ENCODE results near the gene RELT.

Gene RELT

DNA sequence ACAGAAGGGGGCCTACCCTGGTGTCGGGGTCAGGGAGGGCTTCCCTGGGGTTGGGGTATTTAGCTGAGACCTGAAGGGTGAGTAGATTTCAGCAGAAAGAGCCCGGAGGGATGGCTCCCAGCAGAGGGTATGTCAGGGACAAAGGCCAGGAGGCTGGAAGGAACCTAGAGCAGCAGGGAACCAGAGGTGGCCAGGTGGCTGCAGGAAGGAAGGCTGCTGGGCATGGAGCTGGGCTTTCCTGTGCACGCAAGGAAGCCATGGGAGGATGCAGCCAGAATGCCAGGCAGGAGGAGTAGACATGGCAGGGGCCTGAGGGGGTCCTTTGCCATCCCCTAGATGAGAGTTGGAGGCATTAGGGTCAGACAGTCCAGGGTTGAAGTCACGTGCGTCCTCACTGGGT is 27.4 kb upstream of the RELT start:
- DNase-seq (ENCODE audit: low spot score), result no peak

DNA sequence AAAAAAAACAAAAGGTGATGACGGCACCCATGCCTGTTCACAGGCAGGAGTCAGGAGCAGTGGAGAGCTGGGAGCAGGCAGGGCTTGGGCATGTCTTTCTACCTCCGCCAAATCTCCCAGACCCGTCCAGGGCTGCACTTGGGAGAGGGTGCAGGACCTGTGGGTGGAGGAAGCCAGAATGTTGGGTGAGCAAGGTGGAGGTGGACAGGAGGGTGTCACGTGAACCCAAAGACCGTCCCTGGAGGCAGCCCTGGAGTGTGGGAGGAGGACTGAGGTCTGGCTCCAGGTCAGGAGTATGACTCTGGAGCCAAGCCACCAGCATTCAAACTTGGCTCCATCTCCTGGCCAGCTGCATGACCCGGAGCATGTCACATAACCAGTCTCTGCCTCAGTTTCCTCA is 26.6 kb upstream of the RELT start:
- DNase-seq (ENCODE audit: low spot score), result no peak

DNA sequence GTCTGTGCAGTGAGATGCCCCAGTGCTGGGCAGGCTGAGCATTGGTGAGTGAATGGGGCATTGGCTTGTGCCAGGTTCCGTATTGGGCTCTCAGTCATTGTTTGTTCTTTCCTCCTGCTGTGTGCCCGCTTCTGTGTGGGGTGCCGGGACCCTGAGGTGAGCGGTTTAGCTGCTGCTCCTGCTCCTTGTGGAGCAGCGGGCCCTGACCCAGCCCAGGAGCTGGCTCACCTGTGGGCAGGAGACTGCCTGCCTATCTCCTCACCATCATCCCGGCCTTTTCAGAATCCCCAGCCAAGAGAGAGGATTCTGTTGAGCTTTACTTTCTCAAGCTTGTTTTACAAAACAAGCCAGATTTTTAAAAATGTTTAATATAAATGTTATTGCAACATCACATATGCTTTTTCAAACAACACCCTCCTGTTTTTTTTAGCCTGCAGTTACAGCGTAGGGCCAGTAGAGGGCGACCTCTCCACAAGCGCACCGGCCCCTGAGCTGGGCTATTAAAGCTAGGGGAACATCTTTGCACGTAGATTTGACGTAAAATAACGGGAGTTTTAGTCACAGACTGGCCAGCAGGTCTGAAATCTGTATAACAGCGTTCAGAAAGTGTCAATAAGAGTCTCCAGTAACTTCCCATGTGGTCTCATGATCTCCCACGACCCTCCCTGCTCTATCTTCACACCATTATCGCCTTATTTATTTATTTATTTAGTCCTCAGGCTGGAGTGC is 25.1 kb upstream of the RELT start:
- DNase-seq (ENCODE audit: low spot score), result peak; percentile 86

DNA sequence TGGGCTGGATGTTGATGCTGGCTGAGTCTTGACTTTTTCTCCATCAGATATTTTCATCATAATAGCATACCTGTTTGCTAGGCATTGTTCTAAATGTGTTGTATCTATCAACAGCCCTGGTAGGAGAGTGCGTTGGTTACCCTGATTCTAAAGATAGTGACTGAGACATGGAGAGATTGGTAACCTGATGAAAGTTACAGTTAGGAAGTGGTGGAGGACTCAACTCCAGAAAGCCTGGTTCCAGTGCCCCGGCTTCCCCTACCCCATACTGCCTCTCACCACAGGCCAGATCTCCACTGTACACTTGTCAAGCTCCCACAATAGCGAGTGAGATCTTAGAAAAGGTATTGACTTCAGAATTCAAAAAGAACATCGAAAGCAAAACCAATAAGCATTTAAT is 22.8 kb upstream of the RELT start:
- no peak for DNase-seq (ENCODE audit: low spot score)

DNA sequence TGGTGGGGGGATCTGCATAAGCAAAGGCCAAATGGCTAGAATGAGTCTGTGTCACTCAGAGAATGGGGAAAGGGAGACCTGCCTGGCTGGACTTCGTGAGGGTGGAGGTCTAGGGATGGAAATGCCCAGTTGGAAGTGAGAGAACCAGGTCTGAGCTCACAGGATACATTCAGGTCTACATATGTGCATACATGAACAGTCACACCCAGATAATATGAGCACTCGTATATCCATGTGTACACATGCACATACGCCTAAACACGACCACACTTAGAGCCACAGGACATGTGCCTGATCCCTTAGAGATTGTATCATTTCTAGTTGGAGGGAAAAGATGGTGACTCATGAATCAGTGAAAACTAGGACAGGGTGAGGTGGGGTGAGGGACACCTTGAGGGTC is 21.1 kb upstream of the RELT start:
- no peak for DNase-seq (ENCODE audit: low spot score)

DNA sequence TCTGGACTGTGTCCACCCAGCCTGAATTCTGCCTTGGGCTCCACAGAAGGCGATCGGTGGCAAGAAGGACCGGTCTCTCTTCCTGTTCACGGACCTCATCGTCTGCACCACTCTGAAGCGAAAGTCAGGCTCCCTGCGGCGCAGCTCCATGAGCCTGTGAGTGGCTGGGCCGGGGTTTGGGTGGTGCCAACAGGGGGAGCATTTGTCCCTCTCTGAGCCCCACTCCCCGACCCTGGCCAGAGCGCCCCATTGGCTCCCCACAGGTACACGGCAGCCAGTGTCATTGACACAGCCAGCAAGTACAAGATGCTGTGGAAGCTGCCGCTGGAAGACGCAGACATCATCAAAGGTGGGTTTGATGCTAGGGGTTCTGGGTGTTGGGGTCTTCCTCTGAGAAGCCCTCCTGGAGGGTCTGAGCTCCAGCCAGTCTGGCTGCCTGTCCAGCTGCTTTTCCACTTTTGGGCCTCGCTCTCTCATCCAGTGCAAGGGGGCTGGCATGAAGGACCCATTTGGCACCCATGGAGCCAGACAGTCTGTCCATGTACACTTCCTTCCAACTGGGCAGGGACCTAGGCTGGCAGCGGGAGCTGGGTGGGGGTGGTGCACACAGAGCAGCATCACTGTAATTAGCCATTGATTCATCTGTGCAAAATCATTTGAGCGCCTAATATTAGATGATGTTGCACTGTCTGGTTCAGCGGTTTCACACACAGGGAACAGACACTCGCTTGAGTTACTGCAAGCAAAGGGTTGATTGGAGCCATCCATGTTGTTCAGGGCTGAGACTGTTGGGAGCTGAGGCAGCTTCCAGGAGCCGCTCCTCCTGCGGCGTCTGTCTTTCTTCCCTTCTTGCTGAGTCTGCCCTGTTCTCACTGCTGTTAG is 19.0 kb upstream of the RELT start:
- no peak for DNase-seq (ENCODE audit: low spot score)

DNA sequence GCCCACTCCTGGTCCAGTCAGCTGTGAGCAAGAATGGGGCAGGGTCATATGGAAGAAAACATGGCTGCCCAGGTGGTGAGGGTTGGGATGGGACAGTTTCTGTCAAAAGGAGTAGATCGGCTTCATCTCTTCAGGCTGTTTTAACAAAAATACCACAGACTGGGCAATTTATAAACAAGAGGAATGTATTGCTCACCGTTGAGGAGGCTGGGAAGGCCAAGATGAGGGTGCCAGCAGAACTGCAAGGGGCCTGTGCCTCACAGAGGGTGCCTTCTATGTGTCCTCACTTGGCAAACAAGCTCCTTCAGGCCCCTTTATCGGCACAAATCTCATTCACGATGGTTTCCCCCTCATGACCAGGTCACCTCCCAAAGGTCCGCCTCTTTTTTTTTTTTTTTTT is 18.1 kb upstream of the RELT start:
- DNase-seq (ENCODE audit: low spot score), result no peak

DNA sequence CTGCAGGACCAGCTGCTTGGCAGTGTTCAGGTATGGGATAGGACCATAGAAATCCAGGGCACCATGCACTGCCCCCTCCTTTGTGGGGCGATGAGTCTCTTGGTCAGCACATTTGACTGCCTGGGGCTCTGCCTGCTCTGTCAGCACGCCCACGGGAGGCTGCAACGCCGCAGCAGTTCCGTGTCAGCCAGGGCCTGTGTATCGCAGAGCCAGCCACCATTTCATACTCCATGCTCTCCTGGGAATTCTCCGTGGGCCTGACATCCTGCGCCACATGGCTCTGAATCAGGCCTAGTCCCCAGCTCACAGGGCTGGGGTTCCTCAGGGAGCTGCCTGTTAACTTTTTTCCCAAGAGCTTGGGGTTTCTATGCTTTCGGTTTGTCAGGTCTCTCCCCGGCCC is 16.9 kb upstream of the RELT start:
- no peak for DNase-seq (ENCODE audit: low spot score)

DNA sequence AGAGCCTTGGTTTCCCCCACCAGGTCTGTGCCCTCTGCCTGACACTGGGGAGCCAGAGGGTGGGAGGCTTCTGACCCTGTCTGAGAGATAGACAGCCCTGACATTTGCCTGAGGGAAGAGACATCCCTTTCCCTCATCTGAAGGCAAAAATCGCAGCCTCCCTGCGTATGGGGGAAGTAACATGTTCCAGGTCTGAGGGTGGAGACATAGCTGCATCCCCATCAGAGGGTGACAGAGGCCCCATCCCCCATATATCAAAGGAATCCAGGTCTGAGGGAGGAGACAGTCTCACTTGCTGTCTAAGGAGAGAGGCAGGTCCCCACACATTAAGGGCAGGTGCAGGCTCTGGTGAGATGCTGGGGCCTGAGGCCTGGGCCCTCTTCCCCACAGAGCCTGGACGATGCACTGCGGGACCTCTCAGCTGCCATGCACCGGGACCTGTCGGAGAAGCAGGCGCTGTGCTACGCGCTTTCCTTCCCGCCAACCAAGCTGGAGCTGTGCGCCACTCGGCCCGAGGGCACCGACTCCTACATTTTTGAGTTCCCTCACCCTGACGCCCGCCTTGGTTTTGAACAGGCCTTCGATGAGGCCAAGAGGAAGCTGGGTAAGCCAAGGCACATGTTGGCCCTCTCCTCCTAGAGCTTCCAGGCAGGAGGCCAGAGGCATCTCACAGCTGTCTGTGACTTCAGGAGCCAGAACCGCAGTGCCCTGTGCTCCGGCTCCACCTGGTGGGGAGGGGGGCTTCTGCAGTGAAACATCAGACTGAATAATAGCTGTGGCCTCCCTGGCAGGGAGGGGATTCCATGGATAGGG is 16.1 kb upstream of the RELT start:
- peak; percentile 44 for DNase-seq (ENCODE audit: low spot score)

DNA sequence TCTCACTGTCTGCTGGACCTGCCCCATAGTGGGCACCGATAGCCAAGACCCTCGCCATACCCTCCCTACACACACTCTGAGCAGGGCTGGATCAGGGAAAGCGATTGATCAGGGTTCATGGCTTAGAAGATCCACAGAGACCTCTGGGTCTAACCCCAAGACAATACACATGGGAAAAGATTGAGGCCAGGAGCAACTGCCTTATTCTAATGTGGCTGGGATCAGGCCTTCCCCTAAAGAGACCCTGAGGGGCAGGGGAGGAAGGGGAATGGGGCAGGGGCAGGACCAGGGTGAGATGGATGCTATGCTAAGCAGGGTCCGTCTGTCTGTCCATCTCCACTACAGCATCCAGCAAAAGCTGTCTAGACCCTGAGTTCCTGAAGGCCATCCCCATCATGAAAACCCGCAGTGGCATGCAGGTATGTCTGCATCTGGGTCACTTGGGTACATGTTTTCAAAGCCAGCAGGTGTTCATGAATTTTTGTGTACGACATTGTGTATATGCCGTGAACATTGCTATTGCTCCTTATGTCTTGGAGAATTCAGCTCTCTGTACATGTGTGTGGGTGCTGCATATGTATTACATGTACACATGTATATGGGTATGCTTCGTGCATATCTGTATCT is 15.3 kb upstream of the RELT start:
- no peak for DNase-seq (ENCODE audit: low spot score)

DNA sequence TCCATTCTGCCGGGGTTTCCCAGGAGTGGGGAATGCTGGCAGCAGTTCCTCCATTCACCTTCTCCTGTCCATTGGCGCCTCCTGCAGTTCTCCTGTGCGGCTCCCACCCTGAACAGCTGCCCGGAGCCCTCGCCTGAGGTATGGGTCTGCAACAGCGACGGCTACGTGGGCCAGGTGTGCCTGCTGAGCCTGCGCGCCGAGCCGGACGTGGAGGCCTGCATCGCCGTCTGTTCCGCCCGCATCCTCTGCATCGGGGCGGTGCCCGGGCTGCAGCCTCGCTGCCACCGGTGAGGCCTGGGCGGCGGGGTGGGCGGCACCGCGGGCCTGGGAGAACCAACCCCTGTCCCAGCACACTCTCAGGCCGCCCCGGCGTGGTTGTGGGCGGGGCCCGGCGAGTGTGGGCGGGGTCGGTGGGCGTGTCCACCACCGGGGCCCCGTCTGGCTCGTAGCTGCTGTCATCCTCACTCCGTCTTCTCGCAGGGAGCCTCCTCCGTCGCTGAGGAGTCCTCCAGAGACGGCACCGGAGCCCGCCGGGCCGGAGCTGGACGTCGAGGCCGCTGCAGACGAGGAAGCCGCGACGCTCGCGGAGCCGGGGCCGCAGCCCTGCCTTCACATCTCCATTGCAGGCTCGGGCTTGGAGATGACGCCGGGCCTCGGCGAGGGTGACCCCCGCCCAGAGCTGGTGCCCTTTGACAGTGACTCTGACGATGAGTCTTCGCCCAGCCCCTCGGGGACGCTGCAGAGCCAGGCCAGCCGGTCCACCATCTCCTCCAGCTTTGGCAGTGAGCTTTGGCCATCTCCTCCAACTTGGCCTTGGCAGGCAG is 14.0 kb upstream of the RELT start:
- no peak for DNase-seq (ENCODE audit: low spot score)

DNA sequence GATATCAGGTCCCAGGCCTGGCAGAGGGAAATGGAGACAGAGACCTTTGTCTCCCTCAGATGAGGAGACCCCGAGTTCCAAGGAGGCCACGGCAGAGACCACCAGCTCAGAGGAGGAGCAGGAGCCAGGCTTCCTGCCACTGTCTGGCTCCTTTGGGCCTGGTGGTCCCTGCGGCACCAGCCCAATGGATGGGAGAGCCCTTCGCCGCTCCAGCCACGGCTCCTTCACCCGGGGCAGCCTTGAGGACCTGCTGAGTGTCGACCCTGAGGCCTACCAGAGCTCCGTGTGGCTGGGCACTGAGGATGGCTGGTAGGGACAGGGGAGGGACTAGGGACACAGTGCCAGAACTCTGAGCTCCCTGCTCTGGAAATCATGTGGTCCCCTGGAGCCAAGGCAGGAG is 13.1 kb upstream of the RELT start:
- no peak for DNase-seq (ENCODE audit: low spot score)

DNA sequence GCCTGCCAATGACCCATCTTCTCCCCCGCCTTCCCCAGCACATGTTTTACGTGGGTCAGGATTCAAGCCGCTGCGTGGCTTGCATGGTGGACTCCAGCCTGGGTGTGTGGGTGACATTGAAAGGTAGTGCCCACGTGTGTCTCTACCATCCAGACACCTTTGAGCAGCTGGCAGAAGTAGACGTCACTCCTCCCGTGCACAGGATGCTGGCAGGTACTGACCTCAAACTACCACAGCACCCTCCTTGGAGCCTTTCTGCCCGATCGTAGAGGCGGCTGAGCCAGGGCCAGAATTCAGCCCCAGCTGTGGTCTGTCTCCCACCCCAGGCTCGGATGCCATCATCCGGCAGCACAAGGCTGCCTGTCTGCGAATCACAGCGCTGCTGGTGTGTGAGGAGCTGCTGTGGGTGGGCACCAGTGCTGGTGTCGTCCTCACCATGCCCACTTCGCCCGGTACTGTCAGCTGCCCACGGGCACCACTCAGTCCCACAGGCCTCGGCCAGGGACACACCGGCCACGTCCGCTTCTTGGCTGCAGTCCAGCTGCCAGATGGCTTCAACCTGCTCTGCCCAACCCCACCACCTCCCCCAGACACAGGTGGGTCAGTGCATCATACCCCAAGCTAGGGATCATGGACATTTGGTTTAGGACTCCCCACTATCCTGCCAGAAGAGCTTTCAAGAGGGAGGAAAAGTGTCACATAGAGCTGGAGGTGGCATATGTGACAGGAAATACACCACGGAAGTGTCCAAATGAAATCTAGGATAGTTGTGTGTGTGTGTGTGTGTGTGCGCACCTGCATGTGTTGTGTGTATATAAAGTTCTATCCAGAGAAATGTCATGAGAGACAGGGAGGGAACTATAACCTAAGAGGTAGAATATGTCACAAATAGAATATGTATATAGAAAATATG is 10.6 kb upstream of the RELT start:
- DNase-seq (ENCODE audit: low spot score), result no peak

DNA sequence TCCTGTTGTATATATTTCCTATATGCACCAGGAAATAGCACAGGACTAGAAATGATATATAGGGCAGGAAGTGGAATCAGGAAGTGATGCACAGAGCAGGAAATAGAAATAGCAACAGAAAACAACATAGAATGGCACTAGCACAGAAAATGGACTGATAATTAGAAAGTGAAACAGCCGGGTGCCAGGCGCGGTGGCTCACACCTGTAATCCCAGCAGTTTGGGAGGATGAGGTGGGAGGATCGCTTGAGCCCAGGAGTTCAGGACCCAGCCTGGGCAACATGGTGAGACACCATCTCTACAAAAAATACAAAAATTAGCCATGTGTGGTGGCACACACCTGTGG is 10.0 kb upstream of the RELT start:
- DNase-seq (ENCODE audit: low spot score), result peak; percentile 69

DNA sequence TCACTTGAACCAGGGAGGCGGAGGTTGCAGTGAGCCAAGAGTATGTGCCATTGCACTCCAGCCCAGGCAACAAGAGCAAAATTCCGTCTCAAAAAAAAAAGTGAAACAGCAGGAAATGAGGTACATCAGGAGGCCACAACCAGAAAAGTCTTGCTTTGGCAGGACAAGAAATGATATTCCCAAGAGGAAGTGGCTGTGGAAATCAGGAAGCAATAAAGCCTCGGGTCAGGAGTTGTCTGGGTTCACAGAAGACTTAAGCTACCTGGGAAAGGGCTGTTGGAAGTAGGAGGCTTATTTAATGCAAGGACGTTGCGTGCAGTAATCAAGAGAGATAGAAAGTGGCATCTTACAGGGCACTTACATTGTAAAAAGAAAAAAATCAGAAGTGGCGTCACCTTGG is 9.2 kb upstream of the RELT start:
- DNase-seq (ENCODE audit: low spot score), result no peak

DNA sequence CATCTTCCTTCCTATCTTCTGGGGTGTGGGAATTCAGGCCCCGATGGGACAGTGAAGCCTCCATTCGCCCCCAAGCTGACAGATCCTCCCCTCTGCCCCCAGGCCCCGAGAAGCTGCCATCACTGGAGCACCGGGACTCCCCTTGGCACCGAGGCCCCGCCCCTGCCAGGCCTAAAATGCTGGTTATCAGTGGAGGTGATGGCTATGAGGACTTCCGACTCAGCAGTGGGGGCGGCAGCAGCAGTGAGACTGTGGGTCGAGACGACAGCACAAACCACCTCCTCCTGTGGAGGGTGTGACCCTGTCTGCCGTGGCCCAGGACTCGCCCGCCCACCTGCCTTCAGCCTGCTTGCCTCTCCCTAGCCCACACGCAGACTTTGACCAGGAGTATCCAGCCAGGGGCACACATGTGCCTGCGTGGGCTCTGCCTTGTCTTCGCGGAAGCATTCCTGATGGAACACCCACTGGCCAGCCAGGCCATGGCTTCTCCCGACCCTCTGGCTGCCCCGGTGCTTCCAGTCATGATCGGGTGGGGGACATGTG is 8.6 kb upstream of the RELT start:
- peak; percentile 51 for DNase-seq (ENCODE audit: low spot score)

DNA sequence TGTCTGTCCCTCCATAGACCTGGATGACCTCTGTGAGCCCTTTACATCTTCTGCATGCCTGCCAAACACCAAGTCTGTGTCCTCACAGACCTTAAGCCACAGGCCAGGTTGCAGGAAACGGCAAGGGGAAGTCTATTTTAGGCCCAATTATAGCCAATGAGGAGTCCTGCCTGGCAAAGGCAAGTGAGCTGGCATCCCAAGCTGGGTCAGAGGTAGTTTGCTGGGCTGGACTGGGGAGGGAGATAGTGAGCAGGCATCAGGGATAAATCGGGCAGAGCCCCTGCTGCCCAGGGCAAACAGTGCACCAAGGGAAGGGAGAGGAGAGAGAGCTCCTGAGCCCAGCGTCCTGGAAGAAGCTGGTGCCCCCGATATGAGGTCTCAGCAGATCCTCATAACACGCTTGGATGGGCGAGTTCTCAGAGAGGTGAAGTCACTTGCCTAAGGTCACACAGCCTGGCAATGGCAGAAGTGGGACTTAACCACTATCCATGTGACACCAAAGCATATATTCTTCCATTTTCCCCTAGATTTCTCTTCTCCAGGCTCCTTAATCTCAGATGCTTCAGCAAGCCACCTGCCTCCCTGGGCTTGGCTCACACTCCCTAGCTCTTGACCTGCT is 3.7 kb upstream of the RELT start:
- no peak for DNase-seq (ENCODE audit: low spot score)

DNA sequence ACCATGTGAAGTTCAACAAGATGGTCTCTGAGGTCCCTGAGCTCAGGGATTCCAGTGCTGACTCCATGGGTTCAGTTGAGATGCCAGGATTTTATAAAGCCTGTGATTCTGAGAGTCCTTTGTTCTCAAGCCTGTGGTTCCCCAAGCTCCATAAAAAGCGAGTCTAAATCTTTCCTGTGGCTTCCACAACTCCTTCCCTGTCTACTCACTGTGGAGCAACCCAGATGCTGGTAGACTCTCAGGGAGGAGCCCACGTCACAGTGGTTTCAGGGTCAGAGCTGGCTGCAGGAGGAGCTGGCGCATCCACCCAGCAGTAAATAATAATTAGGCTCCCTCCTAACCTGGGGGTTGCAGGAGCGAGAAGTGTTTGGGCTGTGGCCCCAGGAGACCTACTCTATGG is 2.0 kb upstream of the RELT start:
- no peak for DNase-seq (ENCODE audit: low spot score)

DNA sequence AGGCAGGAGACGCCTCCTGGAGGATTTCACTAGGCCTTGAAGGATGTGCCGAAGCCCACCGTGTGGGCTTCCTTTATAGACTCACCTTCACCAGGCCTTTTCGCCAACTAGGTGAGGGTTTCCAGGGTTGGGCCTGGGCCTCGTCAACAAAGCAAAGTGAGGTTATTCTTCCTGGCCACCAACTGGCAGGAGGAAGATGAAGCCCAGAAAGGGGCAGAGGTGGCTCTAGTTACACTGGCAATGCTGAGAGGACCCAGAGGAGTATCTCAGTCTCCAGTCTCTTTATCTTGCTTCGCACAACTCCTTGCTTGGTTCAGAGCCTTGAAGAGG is 404 bp upstream of the RELT start:
- no peak for DNase-seq (ENCODE audit: low spot score)
